Testis (tissue), 3 donors: ENCODE measurements around the gene NRCAM. TPM values are rescaled to one million over a fixed set of nuclear protein-coding genes. Genes with fewer than 3 reads are reported as not detected.

ENCODE experiments used
- DNase-seq: peaks from one replicate; pipeline ENCODE4 v3.0.0-alpha.2; 2019
- H3K27ac ChIP-seq, 2 donors: fragments of 200-600 bp; sonication (generic); one replicate each; pipeline ENCODE4 v1.5.1; 2019
- H3K27me3 ChIP-seq: fragments of 200-600 bp; sonication (generic); one replicate; pipeline ENCODE4 v1.5.1; 2019
- H3K36me3 ChIP-seq: fragments of 200-600 bp; sonication (generic); one replicate; pipeline ENCODE4 v1.5.1; 2017; ENCODE audit warnings: low read depth; ENCODE audit errors: missing control alignments
- H3K4me1 ChIP-seq: fragments of 200-600 bp; sonication (generic); one replicate; pipeline ENCODE4 v1.5.1; 2019
- H3K4me3 ChIP-seq, 2 donors: fragments of 200-600 bp; sonication (generic); one replicate each; pipeline ENCODE4 v1.5.1; 2017 to 2019
- H3K9me3 ChIP-seq: fragments of 200-600 bp; sonication (generic); one replicate; pipeline ENCODE4 v1.5.1; 2017
- POLR2A ChIP-seq: fragments of 450-650 bp; IDR thresholded peaks from one replicate; pipeline ENCODE4 v1.6.1; 2017; ENCODE audit warnings: antibody characterized with exemption, mild to moderate bottlenecking, moderate library complexity
- WGBS, 2 donors: methylation state at CpG; one replicate each; pipeline ENCODE4 v1.1.5; 2018; 5-methylcytosine and 5-hydroxymethylcytosine counted together
- intact Hi-C: fragments of 100-400 bp; cut with DNase I; formaldehyde crosslinking; loops from one replicate; pipeline ENCODE4 v1.15.1; 2023; ENCODE audit warnings: low total_unique reads
- polyA plus RNA-seq: library from polyadenylated mRNA; stranded (reverse); fragments of 350-450 nt; fragmentation: Illumina TruSeq; extraction: RNeasy Lipid Tissue Mini Kit (QIAGEN cat#74804); gene quantifications from one replicate; pipeline ENCODE4 v1.2.3, GENCODE V29; 2014; ENCODE audit warnings: low read depth, low replicate concordance; ENCODE audit not compliant: insufficient read depth
- total RNA-seq, 2 donors: library from RNA; depleted of rRNA; stranded (reverse); fragments of >200 nt; gene quantifications; one replicate each; pipeline ENCODE4 v1.2.3, GENCODE V29; 2016
- TF ChIP-seq, protein P1 (sequence below), 3 experiments: fragments of 450-650 bp in 2 of 3; fragments of 200-600 bp in 1 of 3; sonication (generic) in 1 of 3; IDR thresholded peaks; one replicate each; pipeline ENCODE4 v1.5.1; 2016 to 2019; ENCODE audit warnings: antibody characterized with exemption in 3 of 3, mild to moderate bottlenecking in 2 of 3, moderate library complexity in 1 of 3

NRCAM gene
- total and polyA plus RNA-seq, 3 donors from 2014 or later = 7.4 to 11.4 (median 7.6) TPM

- TF ChIP-seq, protein P1, sequence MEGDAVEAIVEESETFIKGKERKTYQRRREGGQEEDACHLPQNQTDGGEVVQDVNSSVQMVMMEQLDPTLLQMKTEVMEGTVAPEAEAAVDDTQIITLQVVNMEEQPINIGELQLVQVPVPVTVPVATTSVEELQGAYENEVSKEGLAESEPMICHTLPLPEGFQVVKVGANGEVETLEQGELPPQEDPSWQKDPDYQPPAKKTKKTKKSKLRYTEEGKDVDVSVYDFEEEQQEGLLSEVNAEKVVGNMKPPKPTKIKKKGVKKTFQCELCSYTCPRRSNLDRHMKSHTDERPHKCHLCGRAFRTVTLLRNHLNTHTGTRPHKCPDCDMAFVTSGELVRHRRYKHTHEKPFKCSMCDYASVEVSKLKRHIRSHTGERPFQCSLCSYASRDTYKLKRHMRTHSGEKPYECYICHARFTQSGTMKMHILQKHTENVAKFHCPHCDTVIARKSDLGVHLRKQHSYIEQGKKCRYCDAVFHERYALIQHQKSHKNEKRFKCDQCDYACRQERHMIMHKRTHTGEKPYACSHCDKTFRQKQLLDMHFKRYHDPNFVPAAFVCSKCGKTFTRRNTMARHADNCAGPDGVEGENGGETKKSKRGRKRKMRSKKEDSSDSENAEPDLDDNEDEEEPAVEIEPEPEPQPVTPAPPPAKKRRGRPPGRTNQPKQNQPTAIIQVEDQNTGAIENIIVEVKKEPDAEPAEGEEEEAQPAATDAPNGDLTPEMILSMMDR (IDR thresholded peaks at IDR 0.05) = no peak
- no peak for TF ChIP-seq POLR2A
- Histone ChIP-seq H3K4me3 (no peak overlapping the region), H3K4me1 (no peaks in the 10 kb centered on the region), H3K27ac (no peak overlapping the region), H3K36me3 (no peaks in the 10 kb centered on the region), H3K9me3 (no peaks in the 10 kb centered on the region), H3K27me3 (no peaks in the 10 kb centered on the region)
- 57 to 66% methylated on average over 3 of the region's 3 CpGs for WGBS, 2 donors
- DNase-seq = no peak
- intact Hi-C loops = no loop called here
Measured at GRCh38 chr7:108178398-108178797, 277.8 kb downstream of the NRCAM start.

DNA sequence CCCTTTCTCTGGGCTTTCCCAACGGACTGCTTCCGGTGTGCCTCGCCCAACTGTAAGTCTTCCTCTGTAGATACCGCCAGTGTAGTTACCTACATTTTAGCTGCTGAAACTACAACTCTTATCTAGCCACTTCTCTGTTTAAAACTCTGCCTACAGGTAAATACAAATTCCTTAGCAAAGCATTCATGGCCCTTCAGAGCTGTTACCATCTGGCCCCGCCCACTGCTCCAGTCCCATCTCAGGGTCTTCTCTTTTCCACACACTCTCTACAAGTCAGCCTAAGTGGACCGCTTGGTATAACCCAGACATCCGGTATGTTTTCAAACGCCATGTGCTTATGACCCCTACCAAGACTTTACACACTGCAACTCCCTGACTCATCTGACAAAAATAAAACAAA is 285.1 kb downstream of the NRCAM start:
- Histone ChIP-seq H3K9me3 (no peaks in the 10 kb centered on the region), H3K27me3 (no peaks in the 10 kb centered on the region), H3K4me1 (no peaks in the 10 kb centered on the region), H3K36me3 (no peaks in the 10 kb centered on the region), H3K4me3 (no peak overlapping the region), H3K27ac (no peak overlapping the region)
- 84 to 90% methylated on average over 8 of the region's 8 CpGs for WGBS, 2 donors
- TF ChIP-seq, protein P1 (IDR thresholded peaks at IDR 0.05) = no peak
- TF ChIP-seq POLR2A = no peak
- intact Hi-C loops = no loop called here
- DNase-seq = no peak

- no peak for TF ChIP-seq POLR2A
- TF ChIP-seq, protein P1 (IDR thresholded peaks at IDR 0.05) = no peak
Measured at GRCh38 chr7:108170251-108170650, 286.0 kb downstream of the NRCAM start.

DNA sequence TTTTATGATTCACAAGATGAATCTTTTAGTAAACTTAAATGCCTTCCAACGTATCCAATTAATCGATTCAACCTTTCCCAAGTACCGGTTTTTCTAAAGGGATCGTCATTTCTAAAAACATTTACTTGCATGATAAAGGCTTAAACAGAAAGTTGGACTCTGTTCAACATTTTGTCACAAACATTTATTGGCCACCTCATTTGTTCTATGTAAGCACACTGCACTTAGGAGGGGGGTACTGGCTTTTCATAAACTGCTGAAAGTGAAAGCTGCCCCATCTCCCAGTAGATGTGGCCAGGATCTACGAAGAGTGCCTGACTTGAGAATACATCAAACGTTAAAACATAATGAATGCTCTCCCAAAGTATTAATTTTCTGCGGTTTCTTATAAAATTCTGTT is 288.8 kb downstream of the NRCAM start:
- no peak for DNase-seq
- H3K4me3 ChIP-seq = no peak overlapping the region
- H3K27me3 ChIP-seq = no peaks in the 10 kb centered on the region
- H3K4me1 ChIP-seq = no peaks in the 10 kb centered on the region
- no peaks in the 10 kb centered on the region for H3K9me3 ChIP-seq
- TF ChIP-seq POLR2A = no peak
- TF ChIP-seq, protein P1 (IDR thresholded peaks at IDR 0.05) = no peak
- H3K36me3 ChIP-seq = no peaks in the 10 kb centered on the region
- WGBS, 2 donors = 77 to 79% methylated on average over 7 of the region's 7 CpGs
- intact Hi-C loops = no loop called here
- no peak overlapping the region for H3K27ac ChIP-seq

More at GRCh38 chr7:108170251-108170650, 286.0 kb downstream of the NRCAM start:
- no peaks in the 10 kb centered on the region for H3K36me3 ChIP-seq
- DNase-seq = no peak
- H3K4me1 ChIP-seq = no peaks in the 10 kb centered on the region
- no peak overlapping the region for H3K4me3 ChIP-seq
- WGBS, 2 donors = 63 to 71% methylated on average over 5 of the region's 5 CpGs
- no peaks in the 10 kb centered on the region for H3K27me3 ChIP-seq
- H3K9me3 ChIP-seq = no peaks in the 10 kb centered on the region
- no peak overlapping the region for H3K27ac ChIP-seq
- intact Hi-C loops = no loop called here

DNA sequence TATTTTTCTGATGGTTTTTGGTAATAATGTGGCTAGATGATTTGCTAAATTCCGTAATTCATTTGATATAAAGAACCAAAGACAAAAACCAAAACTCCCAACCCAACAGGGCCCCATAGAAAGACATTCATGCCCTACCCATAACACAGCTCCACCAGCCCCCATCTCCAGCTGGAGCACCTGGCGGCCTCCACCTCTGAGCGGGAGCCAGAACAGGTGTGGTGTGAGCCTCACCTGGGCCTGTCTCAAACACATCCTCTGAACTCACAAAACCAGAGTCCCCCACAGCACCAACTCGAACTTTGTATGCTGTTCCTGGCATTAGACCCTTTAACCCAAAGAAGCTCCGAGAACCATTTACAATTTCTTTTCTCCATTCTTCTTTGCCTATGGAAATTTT is 289.5 kb downstream of the NRCAM start:
- WGBS, 2 donors = 89 to 94% methylated on average over 5 of the region's 5 CpGs
- no peaks in the 10 kb centered on the region for H3K9me3 ChIP-seq
- no peaks in the 10 kb centered on the region for H3K36me3 ChIP-seq
- H3K4me3 ChIP-seq = no peak overlapping the region
- H3K27ac ChIP-seq = no peak overlapping the region
- intact Hi-C loops = no loop called here
- no peak for DNase-seq
- no peak for TF ChIP-seq POLR2A
- TF ChIP-seq, protein P1 (IDR thresholded peaks at IDR 0.05) = no peak
- H3K27me3 ChIP-seq = no peaks in the 10 kb centered on the region
- H3K4me1 ChIP-seq = no peaks in the 10 kb centered on the region
